ENCODE data around the gene ANKRD63. TPM values are rescaled to one million over a fixed set of nuclear protein-coding genes. Genes with fewer than 3 reads are reported as not detected.

Gene ANKRD63
- total and polyA plus RNA-seq, 9 of the 15 experiments (the other 6 are each of a cell fraction or from before 2014, with no cell fraction given): 1.3 to 2.0 (median 1.8) TPM; not detected in 6

DNA sequence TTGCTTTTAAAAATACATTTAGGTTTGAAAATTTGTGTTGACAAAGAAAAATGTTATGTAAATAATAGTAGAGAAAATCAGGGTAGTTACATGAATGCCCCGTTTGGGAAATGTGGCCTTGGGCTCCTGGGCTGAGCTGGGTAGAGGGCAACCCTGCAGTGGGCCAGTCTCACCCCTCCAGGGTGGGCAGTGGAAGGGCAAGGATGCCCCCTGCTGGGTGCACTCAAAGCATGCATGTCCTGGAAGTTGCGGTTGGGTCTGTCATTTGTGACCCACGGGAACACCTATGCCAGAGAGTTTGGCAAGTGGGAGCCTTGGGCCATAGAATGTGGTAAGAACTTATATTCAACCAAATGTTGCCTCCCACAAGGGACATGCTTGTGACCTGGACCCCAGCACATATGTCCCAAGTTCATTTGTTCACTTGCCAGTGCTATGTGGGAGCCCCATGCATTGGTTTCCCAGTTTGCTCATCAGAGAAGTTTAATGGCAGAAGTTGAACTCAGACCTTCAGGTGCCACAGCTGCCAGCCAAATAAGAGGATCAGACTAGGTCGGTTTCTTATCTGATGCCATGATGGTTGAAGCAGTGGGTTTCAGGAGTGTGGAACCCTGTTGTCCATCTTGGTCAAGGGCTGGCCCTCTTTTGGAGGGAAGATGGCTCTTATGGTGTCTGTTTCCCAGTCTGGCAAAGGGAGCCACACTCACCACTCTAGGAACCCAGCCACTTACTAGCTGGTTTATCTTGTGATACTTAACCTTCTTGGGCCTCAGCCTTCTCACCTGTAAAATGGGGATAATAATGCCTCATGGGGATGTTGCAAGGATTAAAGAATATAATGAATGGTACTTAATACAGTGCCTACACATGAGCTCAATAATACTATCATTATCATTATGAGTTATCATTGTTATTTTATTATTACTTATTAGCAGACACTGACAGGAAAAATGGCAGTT lies 27.4 kb upstream of the ANKRD63 start (continued):
- TF ChIP-seq, protein P1, sequence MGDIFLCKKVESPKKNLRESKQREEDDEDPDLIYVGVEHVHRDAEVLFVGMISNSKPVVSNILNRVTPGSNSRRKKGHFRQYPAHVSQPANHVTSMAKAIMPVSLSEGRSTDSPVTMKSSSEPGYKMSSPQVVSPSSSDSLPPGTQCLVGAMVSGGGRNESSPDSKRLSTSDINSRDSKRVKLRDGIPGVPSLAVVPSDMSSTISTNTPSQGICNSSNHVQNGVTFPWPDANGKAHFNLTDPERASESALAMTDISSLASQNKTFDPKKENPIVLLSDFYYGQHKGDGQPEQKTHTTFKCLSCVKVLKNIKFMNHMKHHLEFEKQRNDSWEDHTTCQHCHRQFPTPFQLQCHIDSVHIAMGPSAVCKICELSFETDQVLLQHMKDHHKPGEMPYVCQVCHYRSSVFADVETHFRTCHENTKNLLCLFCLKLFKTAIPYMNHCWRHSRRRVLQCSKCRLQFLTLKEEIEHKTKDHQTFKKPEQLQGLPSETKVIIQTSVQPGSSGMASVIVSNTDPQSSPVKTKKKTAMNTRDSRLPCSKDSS (IDR thresholded peaks at IDR 0.05; ENCODE audit: low read depth, partially characterized antibody): no peak
- peak; percentile 90 for TF ChIP-seq ADNP (tag; IDR thresholded peaks at IDR 0.05)
- no peak for TF ChIP-seq STAT5B (CRISPR knock-in tag; IDR thresholded peaks at IDR 0.05)
- TF ChIP-seq CC2D1A (IDR thresholded peaks at IDR 0.05): peak; percentile 76
- 0 out of 2 replicates have a peak, but pooled peaks have one; percentile 48 for TF ChIP-seq SMARCA5 (IDR thresholded peaks at IDR 0.05)
- peak in 1 of 2 experiments; percentile 30; a peak in 1 of 4 replicates for TF ChIP-seq MAZ (CRISPR knock-in tag; conservative IDR thresholded peaks at IDR 0.05 in 1 of 2, IDR thresholded peaks at IDR 0.05 in 1 of 2)
- TF ChIP-seq ZNF609 (CRISPR knock-in tag; IDR thresholded peaks at IDR 0.05; ENCODE audit: borderline replicate concordance): no peak
- peak in 1 of 2 experiments; percentile 48; a peak in 2 of 4 replicates for TF ChIP-seq KDM1A (IDR thresholded peaks at IDR 0.05)
- TF ChIP-seq, protein P2, sequence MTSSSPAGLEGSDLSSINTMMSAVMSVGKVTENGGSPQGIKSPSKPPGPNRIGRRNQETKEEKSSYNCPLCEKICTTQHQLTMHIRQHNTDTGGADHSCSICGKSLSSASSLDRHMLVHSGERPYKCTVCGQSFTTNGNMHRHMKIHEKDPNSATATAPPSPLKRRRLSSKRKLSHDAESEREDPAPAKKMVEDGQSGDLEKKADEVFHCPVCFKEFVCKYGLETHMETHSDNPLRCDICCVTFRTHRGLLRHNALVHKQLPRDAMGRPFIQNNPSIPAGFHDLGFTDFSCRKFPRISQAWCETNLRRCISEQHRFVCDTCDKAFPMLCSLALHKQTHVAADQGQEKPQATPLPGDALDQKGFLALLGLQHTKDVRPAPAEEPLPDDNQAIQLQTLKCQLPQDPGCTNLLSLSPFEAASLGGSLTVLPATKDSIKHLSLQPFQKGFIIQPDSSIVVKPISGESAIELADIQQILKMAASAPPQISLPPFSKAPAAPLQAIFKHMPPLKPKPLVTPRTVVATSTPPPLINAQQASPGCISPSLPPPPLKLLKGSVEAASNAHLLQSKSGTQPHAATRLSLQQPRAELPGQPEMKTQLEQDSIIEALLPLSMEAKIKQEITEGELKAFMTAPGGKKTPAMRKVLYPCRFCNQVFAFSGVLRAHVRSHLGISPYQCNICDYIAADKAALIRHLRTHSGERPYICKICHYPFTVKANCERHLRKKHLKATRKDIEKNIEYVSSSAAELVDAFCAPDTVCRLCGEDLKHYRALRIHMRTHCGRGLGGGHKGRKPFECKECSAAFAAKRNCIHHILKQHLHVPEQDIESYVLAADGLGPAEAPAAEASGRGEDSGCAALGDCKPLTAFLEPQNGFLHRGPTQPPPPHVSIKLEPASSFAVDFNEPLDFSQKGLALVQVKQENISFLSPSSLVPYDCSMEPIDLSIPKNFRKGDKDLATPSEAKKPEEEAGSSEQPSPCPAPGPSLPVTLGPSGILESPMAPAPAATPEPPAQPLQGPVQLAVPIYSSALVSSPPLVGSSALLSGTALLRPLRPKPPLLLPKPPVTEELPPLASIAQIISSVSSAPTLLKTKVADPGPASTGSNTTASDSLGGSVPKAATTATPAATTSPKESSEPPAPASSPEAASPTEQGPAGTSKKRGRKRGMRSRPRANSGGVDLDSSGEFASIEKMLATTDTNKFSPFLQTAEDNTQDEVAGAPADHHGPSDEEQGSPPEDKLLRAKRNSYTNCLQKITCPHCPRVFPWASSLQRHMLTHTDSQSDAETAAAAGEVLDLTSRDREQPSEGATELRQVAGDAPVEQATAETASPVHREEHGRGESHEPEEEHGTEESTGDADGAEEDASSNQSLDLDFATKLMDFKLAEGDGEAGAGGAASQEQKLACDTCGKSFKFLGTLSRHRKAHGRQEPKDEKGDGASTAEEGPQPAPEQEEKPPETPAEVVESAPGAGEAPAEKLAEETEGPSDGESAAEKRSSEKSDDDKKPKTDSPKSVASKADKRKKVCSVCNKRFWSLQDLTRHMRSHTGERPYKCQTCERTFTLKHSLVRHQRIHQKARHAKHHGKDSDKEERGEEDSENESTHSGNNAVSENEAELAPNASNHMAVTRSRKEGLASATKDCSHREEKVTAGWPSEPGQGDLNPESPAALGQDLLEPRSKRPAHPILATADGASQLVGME (CRISPR knock-in tag; IDR thresholded peaks at IDR 0.05): 0 out of 2 replicates have a peak, but pooled peaks have one; percentile 27
- peak; percentile 37; the same call in 1 of the 2 replicates for TF ChIP-seq HCFC1 (IDR thresholded peaks at IDR 0.05; ENCODE audit: low read depth, low read length)
- TF ChIP-seq ESRRA (IDR thresholded peaks at IDR 0.05; ENCODE audit: borderline replicate concordance, low read depth): peak; percentile 20; the same call in 1 of the 2 replicates
- peak; percentile 95 to 98 for TF ChIP-seq RAD21 (CRISPR knock-in tag; conservative IDR thresholded peaks at IDR 0.05 in 1 of 2, IDR thresholded peaks at IDR 0.05 in 1 of 2)

All from K562 (cell line).